ENCODE results near the gene C1orf116. TPM values are rescaled to one million over a fixed set of nuclear protein-coding genes. Genes with fewer than 3 reads are reported as not detected.

Gene C1orf116
- total RNA-seq, 6 donors from 2014 or later: 92.5 to 222 (median 193) TPM

DNA sequence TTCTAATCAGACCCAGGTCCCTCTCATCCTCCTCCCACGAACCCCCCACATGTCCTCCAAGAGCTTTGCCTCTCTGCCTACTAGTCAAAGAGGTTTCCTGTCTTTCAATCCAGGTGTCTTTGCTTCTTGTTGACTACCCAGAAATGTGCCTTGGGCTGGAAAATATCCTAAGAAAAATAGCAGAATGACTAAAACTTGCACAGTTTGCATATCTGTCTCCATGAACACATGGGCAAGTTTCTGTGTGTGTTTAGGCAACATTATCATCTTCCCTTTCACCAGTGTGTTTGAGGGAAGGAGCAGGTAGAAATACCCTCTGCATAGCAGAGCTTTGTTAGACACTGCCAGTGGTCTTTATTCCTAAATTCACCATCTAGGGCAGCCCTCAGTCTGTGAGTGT is 1.5 kb downstream of the C1orf116 start:
- H3K9me3 ChIP-seq: no peaks in the 10 kb centered on the region
- H3K27ac ChIP-seq: peak overlapping the region; percentile 82 to 90 (median 83)
- H3K4me3 ChIP-seq: peak overlapping the region; percentile 18 to 52 (median 45)
- H3K36me3 ChIP-seq: no peaks in the 10 kb centered on the region
- no peak for DNase-seq
- H3K4me1 ChIP-seq: peaks cover 4 to 12% (median 9%) of the 10 kb centered on the region in 4 donors
- ATAC-seq (ENCODE audit: low FRiP score in 2 of 2): no peak
- TF ChIP-seq POLR2A (IDR thresholded peaks at IDR 0.05) (peak in 2 of 4 donors; percentile 37 to 42), POLR2AphosphoS5 (IDR thresholded peaks at IDR 0.05) (no peak), CTCF (IDR thresholded peaks at IDR 0.05) (no peak), EP300 (IDR thresholded peaks at IDR 0.05) (no peak)
- WGBS, 2 donors: 45 to 50% methylated on average over 1 of the region's 1 CpG
- H3K27me3 ChIP-seq: no peaks in the 10 kb centered on the region

DNA sequence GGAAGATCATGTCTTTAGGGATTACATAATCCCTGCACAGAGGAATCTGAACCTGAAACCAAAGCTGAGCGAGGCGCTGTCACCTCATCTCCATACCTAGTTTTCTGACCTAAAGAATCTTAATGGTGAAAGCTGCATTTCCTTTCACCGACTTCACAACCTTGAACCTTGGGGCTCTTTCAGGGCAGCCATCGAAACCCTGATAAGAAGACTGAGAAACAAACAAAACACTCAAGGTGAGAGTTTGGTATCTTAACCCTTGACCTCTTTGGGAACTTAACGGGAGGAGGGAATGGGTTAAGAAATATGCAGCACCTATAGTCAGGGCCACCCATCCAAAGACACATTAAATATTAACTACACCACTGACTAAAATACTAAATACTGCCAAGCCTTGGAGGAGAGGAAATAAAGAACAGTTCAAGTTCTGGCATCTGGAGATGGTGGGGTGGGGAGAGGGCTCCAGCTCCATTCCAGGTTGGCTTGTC is 2.0 kb downstream of the C1orf116 start:
- Histone ChIP-seq H3K27me3 (no peaks in the 10 kb centered on the region), H3K36me3 (no peaks in the 10 kb centered on the region), H3K27ac (peak overlapping the region; percentile 82 to 90 (median 83)), H3K4me1 (peaks cover 4 to 16% (median 13%) of the 10 kb centered on the region in 4 donors), H3K9me3 (no peaks in the 10 kb centered on the region), H3K4me3 (peak overlapping the region in 3 of 4 donors; percentile 38 to 52 (median 52))
- ATAC-seq (ENCODE audit: low FRiP score in 2 of 2): peak; percentile 24 to 38
- DNase-seq: no peak
- TF ChIP-seq POLR2A (IDR thresholded peaks at IDR 0.05) (no peak), EP300 (IDR thresholded peaks at IDR 0.05) (no peak)
- 53 to 64% methylated on average over 5 of the region's 5 CpGs for WGBS, 2 donors

GRCh38 chr1:207029701-207030521 is 2.6 kb downstream of the C1orf116 start:
- H3K9me3 ChIP-seq: no peaks in the 10 kb centered on the region
- 52 to 63% methylated on average over 5 of the region's 5 CpGs for WGBS, 2 donors
- H3K27me3 ChIP-seq: no peaks in the 10 kb centered on the region
- H3K27ac ChIP-seq: peak overlapping the region; percentile 82 to 90 (median 83)
- DNase-seq (no peak), ATAC-seq (ENCODE audit: low FRiP score in 2 of 2) (no peak)
- TF ChIP-seq POLR2A (IDR thresholded peaks at IDR 0.05) (peak in 2 of 4 donors; percentile 30 to 63), EP300 (IDR thresholded peaks at IDR 0.05) (no peak)
- no peaks in the 10 kb centered on the region for H3K36me3 ChIP-seq
- H3K4me1 ChIP-seq: peaks cover 10 to 23% (median 19%) of the 10 kb centered on the region in 4 donors
- H3K4me3 ChIP-seq: peak overlapping the region in 3 of 4 donors; percentile 38 to 52 (median 52)

- peak overlapping the region in 3 of 4 donors; percentile 38 to 52 (median 52) for H3K4me3 ChIP-seq
- H3K36me3 ChIP-seq: no peaks in the 10 kb centered on the region
- DNase-seq: no peak
- H3K4me1 ChIP-seq: peaks cover 16 to 31% (median 27%) of the 10 kb centered on the region in 4 donors
- ATAC-seq (ENCODE audit: low FRiP score in 2 of 2): no peak
- peak overlapping the region; percentile 82 to 90 (median 83) for H3K27ac ChIP-seq
- H3K27me3 ChIP-seq: no peaks in the 10 kb centered on the region
- WGBS, 2 donors: 58 to 62% methylated on average over 2 of the region's 2 CpGs
- no peaks in the 10 kb centered on the region for H3K9me3 ChIP-seq
- TF ChIP-seq EP300 (IDR thresholded peaks at IDR 0.05): no peak
- peak in 1 of 4 donors; percentile 41 for TF ChIP-seq POLR2A (IDR thresholded peaks at IDR 0.05)
- TF ChIP-seq POLR2AphosphoS5 (IDR thresholded peaks at IDR 0.05): no peak
- no peak for TF ChIP-seq CTCF (IDR thresholded peaks at IDR 0.05)
These were observed 3.5 kb downstream of the C1orf116 start for GRCh38 chr1:207028884-207029650.

- DNase-seq (no peak), ATAC-seq (ENCODE audit: low FRiP score in 2 of 2) (no peak)
- WGBS, 2 donors: 80 to 84% methylated on average over 1 of the region's 1 CpG
- peak overlapping the region in 3 of 4 donors; percentile 18 to 52 (median 52) for H3K4me3 ChIP-seq
- no peaks in the 10 kb centered on the region for H3K27me3 ChIP-seq
- H3K36me3 ChIP-seq: peaks cover 0 to 4% (median 2%) of the 10 kb centered on the region in 4 donors
- TF ChIP-seq CTCF (IDR thresholded peaks at IDR 0.05): no peak
- TF ChIP-seq EP300 (IDR thresholded peaks at IDR 0.05): no peak
- no peak for TF ChIP-seq POLR2AphosphoS5 (IDR thresholded peaks at IDR 0.05)
- TF ChIP-seq POLR2A (IDR thresholded peaks at IDR 0.05): no peak
- H3K4me1 ChIP-seq: peaks cover 16 to 38% (median 34%) of the 10 kb centered on the region in 4 donors
- peak overlapping the region; percentile 82 to 90 (median 83) for H3K27ac ChIP-seq
- no peaks in the 10 kb centered on the region for H3K9me3 ChIP-seq
These were observed 4.6 kb downstream of the C1orf116 start for GRCh38 chr1:207027921-207028320.
